HG03139 (cell line): ENCODE measurements around the gene EHF.
A peak's percentile ranks its signal among the peaks of the same experiment; 100 is the strongest.

Experiments
- ATAC-seq: cut with Tn5 transposase; IDR thresholded peaks from one replicate; pipeline ENCODE4 v1.9.1; 2021; ENCODE audit not compliant: unreplicated experiment

The EHF gene

GRCh38 chr11:34601609-34602008, 19.3 kb upstream of the EHF start:
- ATAC-seq, result no peak

- ATAC-seq, result no peak
Measured at GRCh38 chr11:34602245-34602644, 18.6 kb upstream of the EHF start.

GRCh38 chr11:34603129-34604001, 17.5 kb upstream of the EHF start:
- no peak for ATAC-seq

GRCh38 chr11:34604145-34604544, 16.7 kb upstream of the EHF start:
- no peak for ATAC-seq

GRCh38 chr11:34604911-34605310, 16.0 kb upstream of the EHF start:
- ATAC-seq, result no peak

- no peak for ATAC-seq
Measured at GRCh38 chr11:34605481-34606325, 15.2 kb upstream of the EHF start.

- ATAC-seq, result no peak
Measured at GRCh38 chr11:34606326-34607120, 14.4 kb upstream of the EHF start.

GRCh38 chr11:34609187-34609751, 11.6 kb upstream of the EHF start:
- no peak for ATAC-seq

- no peak for ATAC-seq
Measured at GRCh38 chr11:34609850-34610249, 11.0 kb upstream of the EHF start.

GRCh38 chr11:34610324-34611041, 10.4 kb upstream of the EHF start:
- no peak for ATAC-seq

GRCh38 chr11:34613015-34613414, 7.9 kb upstream of the EHF start:
- no peak for ATAC-seq

GRCh38 chr11:34613552-34614056, 7.3 kb upstream of the EHF start:
- no peak for ATAC-seq

GRCh38 chr11:34614344-34615104, 6.4 kb upstream of the EHF start:
- ATAC-seq, result peak; percentile 60

GRCh38 chr11:34616086-34616485, 4.8 kb upstream of the EHF start:
- no peak for ATAC-seq

GRCh38 chr11:34616830-34617504, 3.9 kb upstream of the EHF start:
- no peak for ATAC-seq

GRCh38 chr11:34618406-34618805, 2.5 kb upstream of the EHF start:
- no peak for ATAC-seq

- ATAC-seq, result no peak
Measured at GRCh38 chr11:34619062-34619516, 1.8 kb upstream of the EHF start.

- no peak for ATAC-seq
Measured at GRCh38 chr11:34620202-34620601, 691 bp upstream of the EHF start.

- no peak for ATAC-seq
Measured at GRCh38 chr11:34621876-34622275, 983 bp downstream of the EHF start.
